ENCODE data around the gene PCDH1.
"Not testable (repeated sequence)": the region's sequence is repeated elsewhere in the genome, so short reads cannot be mapped to it uniquely, and the experiment has no call there.

Gene PCDH1

DNA sequence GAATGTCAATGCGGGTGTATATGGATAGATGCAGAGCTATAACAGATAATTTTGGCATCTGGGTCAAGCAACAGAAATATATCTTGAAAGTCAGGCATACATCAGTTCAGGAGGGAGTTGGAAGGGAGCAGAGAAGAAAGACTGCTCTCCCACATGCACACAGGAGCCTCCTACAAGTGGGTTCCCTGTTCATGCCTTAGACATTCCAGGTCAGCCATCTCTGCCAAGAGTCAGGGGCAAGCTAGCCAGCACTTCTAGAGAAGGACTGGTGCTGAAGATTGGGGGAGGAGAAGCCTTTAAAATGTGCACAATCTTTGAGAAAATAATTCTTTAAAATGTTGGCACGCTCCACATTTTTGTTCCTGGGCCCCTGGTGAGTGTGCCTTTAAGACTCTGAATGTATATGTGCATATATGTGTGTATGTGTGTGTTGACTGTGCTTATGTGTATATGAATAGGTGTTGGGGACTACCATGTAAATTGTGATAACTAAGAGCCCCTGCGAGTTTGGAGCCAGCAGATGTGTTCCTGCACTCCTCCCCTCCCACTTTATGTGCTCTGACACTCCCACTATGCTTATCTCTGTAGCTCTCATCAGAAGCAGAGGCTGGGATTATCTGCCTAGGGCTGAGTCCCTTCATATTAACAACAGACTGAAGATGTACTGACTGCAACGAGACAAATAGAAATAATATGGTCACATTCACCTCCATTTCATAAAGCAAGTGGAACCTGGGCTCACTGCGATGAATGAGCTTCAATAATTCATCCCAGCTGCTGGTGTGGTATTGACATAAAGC lies 24.0 kb upstream of the PCDH1 start:
- FAIRE-seq (no peak), DNase-seq (ENCODE audit: extremely low spot score, insufficient read length, low read depth) (no peak)

DNA sequence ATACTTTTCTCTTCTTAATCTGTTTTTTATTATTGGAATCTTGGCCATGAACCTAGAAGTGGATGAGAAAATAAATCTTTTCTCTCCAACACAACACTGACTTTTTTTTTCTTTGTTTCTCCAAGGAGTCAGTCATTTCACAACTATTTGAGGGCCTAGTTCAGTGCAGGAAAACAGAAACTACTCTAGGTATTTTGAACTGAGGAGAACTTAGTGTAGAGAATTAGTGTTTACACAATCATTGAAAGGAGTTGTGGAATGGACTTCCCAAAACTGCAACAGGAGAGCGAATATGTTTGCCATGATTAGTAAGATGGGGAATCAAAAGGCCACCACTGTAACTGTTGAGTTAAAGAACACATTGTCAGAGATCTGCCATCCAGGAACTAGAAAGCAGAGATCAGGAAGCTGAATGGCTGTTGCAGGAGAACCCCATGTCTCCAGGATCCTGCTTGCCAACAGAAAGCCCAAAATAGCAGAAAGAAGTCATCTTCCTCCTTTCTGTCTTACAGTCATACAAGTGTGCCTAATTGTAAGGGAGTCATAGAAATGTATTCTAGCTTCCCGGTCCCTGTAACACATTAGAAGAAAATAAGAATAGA lies 20.3 kb upstream of the PCDH1 start:
- DNase-seq (ENCODE audit: extremely low spot score, insufficient read length, low read depth): no peak
- no peak for FAIRE-seq

DNA sequence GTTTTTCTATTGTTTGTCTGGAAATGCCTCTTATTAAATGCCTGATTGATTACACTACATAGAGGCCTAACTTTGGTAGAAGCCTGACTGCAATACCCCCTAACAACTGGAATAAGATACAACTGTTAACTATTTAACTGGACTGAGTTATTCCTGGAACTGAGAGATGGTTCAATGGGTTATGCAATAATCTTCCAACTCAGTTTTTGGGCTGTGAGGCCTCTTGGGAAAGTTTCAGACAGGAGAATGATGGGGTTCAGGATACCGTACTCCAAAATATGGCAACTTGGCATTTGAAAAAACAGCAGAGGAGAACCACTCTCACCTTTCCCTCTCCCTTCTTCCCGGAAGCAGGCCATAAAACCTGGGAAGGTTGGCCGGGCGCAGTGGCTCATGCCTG lies 19.2 kb upstream of the PCDH1 start:
- DNase-seq (ENCODE audit: extremely low spot score, insufficient read length, low read depth): no peak
- no peak for FAIRE-seq

DNA sequence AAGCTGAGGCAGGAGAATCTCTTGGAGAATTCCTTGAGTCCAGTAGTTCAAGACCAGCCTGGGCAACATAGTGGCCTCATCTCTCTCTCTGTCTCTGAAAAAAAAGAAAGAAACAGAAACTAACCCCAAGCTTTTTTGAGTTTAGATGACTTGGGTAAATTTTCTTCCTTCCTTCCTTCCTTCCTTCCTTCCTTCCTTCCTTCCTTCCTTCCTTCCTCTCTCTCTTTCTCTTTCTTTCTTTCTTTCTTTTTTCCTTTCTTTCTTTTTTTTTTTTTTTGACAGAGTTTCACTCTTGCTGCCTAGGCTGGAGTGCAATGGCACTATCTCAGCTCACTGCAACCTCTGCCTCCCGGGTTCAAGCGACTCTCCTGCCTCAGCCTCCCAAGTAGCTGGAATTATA lies 12.2 kb upstream of the PCDH1 start:
- not testable (repeated sequence) for FAIRE-seq; DNase-seq (ENCODE audit: extremely low spot score, insufficient read length, low read depth)

DNA sequence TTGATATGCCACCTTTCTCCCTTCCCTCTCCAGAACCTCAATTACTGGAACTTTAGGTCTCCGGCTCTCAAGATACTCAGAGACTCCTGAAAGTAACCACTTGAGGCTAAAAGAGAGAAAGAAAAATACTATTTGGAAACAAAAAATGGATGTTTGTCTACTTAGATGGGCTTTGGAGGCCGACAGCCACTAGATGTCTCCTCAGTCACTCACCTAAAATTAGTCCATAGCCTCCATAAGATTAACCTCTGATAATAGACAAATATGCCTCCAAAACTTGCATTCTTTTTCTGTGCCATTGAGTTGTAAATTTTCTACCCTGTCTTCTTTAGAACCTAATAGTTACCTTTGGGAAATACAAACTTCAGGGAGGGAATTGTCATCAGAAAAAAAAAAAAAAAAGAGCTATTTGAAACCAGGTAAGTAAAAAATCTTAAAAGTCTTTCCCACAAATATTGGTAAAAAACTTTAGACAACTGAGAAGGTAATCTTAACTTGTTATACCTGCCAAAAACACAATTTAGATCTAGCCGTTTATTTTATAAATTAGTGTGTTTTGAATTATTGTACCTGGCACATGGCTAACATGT lies 11.2 kb upstream of the PCDH1 start:
- DNase-seq (ENCODE audit: extremely low spot score, insufficient read length, low read depth) (no peak), FAIRE-seq (no peak)

DNA sequence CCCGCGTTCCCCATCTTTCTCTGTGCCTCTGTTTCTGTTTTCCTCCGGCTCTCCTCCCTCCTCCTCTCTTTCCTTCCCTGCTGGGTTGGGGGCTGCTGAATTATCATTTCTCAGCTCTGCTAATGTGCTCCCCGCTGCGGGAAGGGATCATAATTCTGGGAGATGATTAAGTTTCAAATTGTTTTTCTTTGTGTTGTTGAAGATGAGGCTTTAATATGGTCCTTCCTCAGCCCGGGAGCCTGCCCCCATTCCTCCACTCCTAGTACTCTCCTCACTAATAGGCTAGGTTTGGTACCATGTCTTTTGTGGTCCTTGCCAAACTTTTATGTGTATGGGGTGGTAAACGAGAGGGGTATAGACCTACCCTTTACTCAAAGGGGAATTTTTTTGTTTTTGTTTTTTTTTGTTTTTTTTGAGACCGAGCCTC lies 5.7 kb upstream of the PCDH1 start:
- FAIRE-seq (no peak), DNase-seq (ENCODE audit: extremely low spot score, insufficient read length, low read depth) (no peak)

DNA sequence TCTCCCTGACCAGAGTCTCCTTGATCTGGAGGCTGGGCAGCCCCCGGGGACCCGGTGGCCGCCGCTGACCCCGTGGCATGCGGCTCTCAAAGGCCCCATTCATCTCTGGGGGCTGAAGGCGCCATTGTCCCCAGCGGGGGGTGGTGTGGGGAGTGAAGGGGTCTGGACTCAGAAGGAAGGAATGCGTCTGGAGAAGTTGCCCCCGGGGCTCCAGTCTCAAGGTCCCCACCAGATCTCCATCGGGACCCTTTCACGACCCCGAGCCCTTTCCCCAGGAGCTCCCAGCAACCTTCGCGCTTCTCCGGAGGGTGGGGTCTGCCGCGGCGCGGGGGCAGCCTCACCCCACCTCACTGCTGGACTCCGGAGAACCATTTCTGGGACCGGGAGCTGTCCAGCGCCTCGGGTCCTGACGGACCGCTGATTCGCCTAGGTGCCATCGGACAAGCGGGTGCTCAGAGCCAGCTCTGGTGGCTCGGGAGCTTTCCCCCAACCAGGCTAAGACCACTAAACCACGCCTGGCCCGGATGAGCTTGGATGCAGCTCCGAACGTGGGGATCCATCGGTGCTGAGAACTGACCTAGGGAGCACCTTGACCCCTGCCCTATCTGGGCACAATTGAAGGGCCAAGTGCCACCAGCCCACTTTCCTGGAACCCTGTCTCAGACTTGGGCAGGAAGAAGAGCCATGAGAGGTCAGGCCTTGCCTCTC lies 5.1 kb upstream of the PCDH1 start:
- FAIRE-seq (no peak), DNase-seq (ENCODE audit: extremely low spot score, insufficient read length, low read depth) (no peak)

DNA sequence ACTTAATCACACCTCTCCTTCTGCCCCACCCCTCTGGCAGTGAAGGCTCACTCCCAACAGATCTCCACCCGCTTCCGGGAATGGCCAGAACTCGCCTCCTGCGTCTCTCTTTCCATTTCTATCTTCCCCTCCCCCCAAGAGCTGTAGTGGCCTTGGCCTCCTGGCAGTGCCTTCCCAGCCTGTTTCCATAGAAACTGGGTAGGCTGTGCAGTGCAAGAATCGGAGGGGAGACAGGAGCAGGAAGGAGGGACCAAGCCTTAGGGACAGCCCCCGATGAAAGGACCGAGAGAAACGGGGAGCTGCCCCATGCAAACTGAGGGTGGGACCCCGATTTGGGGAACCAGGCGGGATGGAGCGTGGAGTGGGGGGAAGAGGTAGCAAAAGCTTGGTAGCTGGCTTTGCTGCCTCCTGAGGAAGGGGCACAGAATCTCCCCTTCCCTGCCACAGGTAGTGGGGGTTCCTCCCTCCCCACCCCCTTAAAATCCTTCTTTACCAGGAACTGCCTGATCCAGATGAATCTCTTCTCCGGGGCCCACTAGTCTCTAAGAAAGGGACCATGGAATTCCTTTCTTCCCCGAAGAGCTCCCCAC lies 4.5 kb upstream of the PCDH1 start:
- FAIRE-seq (no peak), DNase-seq (ENCODE audit: extremely low spot score, insufficient read length, low read depth) (no peak)

DNA sequence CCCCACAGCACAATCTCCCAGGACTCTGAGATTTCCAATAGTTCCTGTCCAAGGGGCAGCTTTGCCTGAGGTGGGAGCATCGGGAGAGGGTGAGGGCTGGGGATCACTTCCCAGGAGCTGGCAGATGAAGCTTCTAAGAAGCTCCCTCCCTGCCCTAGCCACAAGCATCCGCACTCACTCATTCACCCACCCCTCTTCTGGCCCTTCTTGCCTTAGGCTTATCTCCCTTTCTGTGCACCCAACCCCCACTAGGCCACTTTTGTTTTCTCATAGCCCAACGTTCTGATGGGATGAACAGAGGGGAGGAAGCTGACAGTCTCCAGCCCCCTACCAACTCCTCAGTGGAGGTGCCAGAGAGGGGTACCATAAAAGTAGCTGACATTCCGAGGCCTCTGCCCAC lies 3.7 kb upstream of the PCDH1 start:
- FAIRE-seq: no peak
- DNase-seq (ENCODE audit: extremely low spot score, insufficient read length, low read depth): no peak

DNA sequence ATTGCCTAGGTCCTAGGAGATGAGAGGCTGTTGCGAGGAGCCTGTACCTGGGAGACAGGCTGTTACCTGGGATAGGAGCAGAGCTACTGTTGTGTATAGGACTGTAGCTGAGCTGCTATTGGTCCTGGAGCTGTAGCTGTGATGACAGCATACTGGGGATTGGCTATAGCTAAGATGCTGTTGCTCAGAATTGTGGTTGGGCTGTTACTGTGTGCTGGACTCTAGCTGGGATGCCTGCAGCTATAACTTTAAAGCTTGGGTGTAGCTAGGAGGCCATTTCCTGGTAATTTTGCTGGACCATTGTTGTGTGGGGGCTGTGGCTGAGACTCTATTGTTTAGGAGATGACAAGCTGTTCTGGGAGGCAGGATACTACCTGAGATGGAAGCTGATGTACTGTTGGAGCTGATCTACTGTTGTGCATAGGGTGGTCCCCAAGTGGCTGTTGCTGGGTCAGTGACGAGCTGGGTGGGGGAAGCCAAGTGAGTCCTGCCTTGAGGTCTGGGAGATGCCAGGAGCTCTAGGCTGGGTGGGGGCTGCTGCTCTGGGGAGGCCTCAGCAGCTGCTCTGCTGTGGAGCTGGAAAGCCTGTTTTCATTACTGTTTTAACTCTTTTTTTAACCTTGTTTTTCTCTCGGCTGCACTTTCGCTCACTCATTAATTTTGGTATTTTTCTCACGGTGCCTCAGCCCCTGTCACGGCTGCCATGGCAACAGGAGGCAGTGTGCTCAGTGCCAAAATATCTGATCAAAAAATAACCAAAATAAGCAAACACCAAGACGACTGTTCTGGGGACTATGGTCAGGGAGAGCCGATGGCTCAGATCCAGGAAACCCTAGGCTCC lies 3.0 kb upstream of the PCDH1 start:
- DNase-seq (ENCODE audit: extremely low spot score, insufficient read length, low read depth): no peak
- no peak for FAIRE-seq

DNA sequence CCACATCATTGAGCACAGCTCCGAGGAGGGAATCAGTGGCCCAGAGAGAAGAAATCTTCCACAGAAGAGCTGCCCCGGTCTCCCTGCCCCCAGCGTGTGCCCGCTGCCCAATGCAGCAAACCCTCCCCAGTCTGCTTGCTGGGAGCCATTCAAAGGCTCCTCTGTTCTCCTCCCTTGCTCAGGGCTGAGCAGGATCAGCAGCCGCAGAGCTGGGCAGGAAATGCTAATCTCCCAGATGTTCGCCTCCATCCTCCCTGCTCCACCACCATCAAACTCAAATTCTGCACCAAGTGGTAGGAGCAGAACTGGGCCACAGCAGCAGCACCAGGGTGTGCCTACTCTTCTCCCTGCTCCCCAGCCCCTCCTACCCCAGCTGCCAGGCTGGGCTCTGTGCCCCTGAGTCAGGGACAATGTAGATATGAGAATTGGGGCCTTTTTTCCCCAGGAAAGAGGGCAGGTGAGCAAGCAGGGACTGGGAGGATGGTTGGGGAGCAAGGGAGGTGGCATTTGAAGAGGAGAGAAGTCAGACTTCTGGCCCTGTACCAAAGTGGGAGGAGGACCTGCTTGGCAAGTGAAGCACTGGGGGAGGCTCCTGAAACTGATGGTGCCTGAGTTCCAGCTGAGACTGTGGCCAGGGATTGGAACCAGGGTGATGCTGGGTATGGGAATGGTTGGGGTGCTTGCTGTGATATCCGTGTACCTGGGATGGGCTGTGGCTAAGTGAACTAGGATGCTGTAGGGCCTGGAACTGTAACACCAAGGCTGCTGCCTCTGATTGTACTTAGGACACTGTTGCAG lies 1.9 kb upstream of the PCDH1 start:
- DNase-seq (ENCODE audit: extremely low spot score, insufficient read length, low read depth) (no peak), FAIRE-seq (no peak)

DNA sequence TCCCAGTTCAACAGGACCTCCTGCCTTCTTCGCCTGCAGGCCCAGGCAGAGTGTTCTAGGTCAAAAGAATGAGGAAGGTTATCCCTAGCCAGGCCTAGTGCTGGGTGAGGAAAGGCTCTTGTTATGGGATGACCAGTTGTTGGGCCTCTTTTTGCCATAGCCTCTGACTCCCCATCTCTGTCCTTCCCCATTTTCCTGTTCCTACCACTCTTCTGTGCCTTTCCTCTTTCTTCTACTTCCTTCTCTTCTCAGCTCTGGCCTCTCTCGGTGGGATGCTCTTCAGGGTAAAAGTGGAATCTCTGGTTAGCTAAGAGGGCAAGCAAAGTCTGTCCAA lies 1.2 kb upstream of the PCDH1 start:
- DNase-seq (ENCODE audit: extremely low spot score, insufficient read length, low read depth): no peak
- no peak for FAIRE-seq

DNA sequence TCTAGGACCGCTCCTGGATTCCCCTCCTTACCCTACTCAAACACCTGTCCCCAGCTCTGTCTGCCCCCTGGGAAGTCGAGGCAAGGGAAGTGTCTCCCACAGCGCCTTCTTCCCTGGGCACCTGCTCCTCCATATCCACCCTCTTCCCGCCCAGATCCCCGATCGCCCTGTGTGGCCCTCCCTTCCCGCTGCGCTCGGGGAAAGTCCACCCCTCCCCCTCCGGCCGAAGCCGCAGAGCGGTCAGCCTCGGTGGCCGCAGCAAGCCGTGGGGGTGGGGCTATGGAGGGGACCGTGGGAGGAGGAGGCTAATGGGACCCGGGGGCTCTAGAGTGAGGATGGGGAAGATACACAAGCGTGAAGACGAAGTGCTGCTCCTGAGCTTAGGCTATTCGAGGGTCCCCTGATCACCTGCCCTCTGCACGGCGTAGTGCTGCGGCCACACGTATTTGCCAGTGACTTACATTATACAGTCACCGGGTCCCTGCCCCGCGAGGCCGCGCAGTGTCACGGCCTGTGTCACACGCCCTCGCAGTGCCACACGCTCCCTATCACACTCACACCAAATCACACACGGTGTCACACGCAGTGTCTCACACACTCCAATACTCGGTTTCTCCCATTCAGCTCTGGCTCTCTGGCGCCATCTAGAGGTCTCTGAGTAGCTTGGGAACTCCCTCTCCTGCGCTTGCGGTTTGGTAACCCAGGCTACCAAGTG lies 658 bp upstream of the PCDH1 start:
- FAIRE-seq (peak; percentile 93), DNase-seq (ENCODE audit: extremely low spot score, insufficient read length, low read depth) (peak; percentile 60)

DNA sequence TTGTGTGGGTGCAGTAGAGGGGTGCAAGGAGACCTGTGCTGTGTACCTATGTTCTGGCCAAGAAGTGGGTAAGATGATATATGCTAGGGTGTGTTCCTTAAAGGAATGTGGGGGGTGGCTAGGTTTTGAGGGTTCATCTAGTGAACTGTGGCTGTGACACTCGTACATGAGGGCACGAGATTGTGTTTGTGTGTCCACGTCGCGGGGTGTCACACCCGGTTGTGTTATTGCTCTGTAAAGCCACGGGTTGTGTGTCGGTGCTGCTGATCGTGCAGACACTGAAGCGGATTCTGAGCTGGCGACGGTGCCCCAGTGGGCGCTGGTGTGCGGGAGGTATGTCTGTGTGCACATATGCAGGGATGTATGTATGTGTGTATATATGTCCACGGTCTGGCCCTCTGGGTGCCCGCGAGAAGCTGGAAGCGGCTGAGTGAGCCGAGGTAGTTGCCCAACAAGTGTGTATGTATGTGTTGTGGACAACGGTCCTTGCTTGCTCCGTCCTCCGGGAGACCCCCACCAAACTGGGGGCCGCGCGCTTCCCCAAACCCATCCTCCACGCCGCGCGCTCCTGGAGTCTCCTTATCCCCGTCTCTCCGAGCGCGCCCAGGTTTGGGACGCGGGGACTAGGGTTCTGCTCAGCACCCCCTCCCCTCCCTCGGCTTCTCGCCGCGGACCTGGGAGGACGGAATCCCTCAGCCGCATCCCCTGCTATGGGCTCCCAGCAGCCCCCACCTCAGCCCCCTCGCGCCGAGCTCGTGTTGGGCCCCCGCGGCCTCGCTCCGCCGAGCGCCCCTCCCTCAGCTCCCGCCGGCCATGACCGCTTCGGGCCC lies 639 bp downstream of the PCDH1 start:
- DNase-seq (ENCODE audit: extremely low spot score, insufficient read length, low read depth) (no peak), FAIRE-seq (no peak)

DNA sequence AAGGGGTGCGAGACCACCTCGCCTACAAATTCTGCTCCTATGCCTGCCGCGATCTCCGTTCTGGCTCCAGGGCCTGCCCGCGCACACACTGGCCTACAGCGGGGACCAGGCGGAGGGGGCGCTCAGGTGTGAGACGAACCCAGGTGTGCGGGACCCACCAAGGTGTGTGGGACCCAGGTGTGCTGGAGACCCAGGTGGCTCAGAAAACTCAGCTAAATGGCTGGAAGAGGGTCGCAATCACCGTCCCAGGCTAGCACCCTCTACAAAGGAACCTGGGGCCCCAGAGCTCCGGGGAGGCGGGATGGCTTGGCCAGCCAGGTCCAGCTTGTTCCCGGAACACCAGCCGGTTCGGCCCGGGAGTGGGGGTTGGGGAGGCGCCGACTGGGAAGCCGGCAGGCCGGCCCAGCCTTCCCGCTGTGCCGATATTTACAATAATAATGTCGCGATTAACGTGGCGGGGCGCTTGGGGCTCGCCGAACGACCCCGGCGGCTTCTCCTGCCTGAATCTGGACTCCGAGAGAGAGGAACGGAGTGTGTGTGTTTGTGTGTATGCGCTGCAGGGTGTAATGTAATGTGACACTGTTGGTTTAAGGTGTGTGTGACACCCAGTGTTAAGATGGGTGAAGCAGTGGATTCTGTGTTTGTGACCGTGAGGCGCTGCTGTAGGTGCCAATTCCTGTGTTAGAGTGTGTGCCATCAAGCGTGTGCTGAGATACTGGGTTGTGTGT lies 1.4 kb downstream of the PCDH1 start:
- DNase-seq (ENCODE audit: extremely low spot score, insufficient read length, low read depth) (no peak), FAIRE-seq (no peak)

DNA sequence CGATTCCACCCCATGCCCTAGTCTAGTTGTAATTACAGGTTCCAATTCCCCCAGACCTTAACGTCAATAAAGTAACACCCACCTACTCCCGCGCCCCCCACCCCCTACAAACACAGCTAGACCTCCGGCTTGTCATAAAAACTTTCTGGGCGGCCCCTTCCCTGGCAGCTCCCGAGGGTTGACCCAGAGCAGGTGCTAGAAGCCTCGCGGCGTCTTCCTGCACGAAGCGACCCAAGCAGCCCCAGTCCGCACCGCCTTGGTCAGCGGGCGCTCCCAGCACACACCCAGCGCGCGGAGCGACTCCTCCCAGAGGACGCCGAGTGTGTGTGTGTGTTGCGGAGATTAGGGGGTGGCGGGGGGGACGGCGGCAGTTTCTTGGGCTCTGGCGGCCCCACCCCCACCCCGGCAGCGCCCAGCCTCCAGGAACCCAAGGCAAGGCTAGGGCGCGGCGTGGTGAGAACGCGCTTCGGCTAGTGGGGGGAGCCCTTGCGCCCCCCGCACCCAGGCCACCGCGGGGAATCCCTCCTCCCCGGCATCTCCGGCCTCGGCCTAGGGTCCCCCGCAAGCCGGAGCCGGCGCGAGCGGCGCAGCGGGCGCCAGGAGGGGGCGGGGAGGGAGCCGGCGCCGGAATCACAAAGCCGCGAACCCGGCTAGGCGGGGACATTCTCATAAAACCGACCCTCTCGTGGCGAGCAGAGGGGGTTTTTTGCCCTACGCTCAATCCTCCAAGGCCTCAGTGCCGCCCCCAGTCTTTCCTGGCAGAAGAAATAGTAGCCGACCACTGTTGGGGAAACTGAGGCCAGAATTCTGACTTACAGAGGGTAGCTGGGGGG lies 2.2 kb downstream of the PCDH1 start:
- DNase-seq (ENCODE audit: extremely low spot score, insufficient read length, low read depth) (no peak), FAIRE-seq (no peak)

Data from GM18507 (cell line).